Frontal cortex (tissue), 4 donors: Measurements from ENCODE around the gene USP25. TPM values are rescaled to one million over a fixed set of nuclear protein-coding genes. Genes with fewer than 3 reads are reported as not detected.

Experiments
- DNase-seq, 2 donors: peaks; one replicate each; pipeline ENCODE4 v3.0.0; 2012; ENCODE audit warnings: low spot score in 2 of 2
- FAIRE-seq: peaks from 2 replicates; lab custom pipeline; 2012; peaks lifted over from hg19 to GRCh38; lab: Jason Lieb, UNC
- total RNA-seq: library from RNA; depleted of rRNA; stranded (reverse); fragments of >200 nt; gene quantifications from one replicate; pipeline ENCODE4 v1.2.3, GENCODE V29; 2014
- donor health status: control.
- donor health status: control.
- donor health status: control.

The USP25 gene
- 94.2 TPM for total RNA-seq

- FAIRE-seq (no peak), DNase-seq (peak; percentile 97 to 99)
Observed at GRCh38 chr21:15729674-15730483, at the start of gene USP25. TSS of gene USP25 (plus strand) at chr21:15729982. CDS start at chr21:15730394, 412 bp downstream.

DNA sequence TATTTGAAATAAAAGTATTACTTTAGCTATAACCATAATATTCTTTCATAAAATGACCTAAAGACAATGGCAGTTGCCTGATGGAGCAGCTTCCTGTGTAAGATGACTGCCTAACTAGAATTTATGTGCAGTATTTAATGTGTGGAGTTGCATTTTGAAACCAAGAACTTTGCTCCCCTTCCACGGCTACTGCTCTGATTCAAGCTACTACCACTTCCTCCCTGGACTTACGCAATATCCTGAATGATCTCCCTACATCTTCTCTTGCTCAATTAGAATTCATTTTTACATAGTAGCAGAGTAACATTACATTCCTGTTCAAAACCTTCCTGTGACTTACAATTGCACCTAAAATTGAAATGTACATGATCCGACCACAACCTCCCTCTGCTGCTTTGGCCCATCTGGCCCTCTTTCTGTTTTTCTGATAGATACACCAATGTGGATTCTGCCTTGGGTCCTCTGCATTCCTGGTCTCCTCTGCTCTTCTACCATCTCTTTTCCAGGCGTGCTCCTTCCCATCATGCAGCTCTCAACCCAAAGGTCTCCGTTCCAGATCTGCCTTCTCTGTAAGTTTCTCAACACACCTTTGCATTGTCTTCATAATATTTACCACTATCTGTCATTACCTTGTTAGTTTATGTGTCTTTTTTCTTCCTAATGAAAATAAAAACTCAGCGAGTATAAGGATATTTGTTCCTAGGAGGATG, 47.4 kb upstream of the USP25 start:
- DNase-seq (no peak), FAIRE-seq (no peak)

- DNase-seq (no peak), FAIRE-seq (no peak)
Observed at GRCh38 chr21:15682977-15683376, 46.8 kb upstream of the USP25 start.

DNA sequence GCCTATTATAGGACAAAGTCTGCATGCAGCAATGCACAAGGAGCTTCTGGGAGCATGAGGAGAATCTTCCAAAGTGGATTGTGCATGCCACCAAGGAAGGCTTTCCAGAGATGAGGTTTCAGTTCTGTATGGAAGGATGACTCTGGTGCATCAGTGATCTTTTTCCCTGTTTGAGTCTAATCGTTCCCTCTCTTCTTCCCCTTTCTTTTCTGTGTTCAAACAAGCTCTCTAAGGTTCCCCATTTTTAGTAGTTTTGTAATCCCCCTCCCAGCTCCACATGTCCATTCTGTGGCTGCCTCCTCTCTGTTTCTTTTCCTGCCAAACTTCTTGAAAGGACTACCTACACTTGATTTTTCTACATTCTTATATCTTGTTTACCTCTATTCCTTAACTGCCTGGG, 43.3 kb upstream of the USP25 start:
- DNase-seq: no peak
- FAIRE-seq: no peak

DNA sequence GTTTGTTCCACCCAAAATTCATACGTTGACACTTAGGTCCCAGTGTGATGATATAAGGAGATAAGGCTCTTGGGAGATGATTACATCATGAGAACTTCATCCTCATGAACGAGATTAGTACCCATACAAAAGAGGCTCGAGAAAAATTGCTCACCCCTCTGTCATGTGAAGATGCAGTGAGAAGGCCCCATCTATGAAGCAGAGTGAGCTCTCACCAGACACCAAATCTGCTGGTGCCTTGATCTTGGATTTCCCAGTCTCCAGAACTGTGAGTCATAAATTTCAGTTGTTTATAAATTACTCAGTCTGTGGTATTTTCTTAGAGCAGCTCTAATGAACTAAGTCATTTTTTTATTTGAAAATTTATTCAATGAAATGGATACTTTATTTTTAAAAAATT, 42.6 kb upstream of the USP25 start:
- FAIRE-seq (no peak), DNase-seq (no peak)

- DNase-seq (no peak), FAIRE-seq (no peak)
Observed at GRCh38 chr21:15688016-15688415, 41.8 kb upstream of the USP25 start.

GRCh38 chr21:15688809-15689208, 41.0 kb upstream of the USP25 start:
- DNase-seq (no peak), FAIRE-seq (no peak)

DNA sequence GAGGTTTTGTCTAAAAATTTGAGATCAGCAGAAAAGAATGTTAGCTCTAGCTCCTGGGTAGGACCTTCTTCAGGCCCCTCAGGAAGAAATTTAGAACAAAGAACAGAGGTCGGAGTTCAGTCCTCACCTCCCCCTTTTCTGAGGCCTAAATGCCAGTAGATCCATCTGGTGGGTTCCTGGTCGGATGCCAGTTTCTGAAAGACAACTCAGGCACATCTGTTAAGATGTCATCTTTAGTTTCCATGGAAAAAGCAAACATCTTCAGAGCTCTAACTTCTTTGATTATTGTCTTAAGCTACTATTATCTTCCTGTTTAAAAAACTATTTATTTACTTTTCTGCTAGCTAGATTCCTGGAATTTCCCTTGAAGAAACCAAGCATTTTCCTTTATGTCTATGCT, 37.1 kb upstream of the USP25 start:
- FAIRE-seq: no peak
- no peak for DNase-seq

GRCh38 chr21:15695241-15695640, 34.5 kb upstream of the USP25 start:
- FAIRE-seq (no peak), DNase-seq (no peak)

GRCh38 chr21:15701830-15702229, 28.0 kb upstream of the USP25 start:
- FAIRE-seq (no peak), DNase-seq (no peak)

- FAIRE-seq (no peak), DNase-seq (no peak)
Observed at GRCh38 chr21:15703932-15704331, 25.9 kb upstream of the USP25 start.

- DNase-seq (no peak), FAIRE-seq (no peak)
Observed at GRCh38 chr21:15706696-15707095, 23.1 kb upstream of the USP25 start.

DNA sequence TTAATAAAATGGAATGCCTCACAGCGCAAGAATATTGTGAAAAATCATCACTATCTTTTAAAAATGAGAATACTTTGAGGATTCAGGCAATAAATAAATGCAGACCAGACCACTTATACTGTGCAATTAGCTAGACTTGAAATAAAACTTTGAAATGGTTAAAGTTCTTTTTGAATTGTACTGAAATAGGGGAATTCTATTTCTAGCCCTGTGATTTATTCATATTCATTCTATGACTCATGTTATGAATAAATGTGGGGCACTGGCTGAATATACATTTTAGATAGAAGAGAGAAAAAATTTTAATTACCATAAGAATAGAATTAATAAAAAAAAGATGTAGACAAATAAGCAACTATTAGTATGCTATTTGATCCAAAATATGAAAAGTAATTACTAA, 16.4 kb upstream of the USP25 start:
- FAIRE-seq: no peak
- DNase-seq: no peak

- FAIRE-seq: no peak
- no peak for DNase-seq
Observed at GRCh38 chr21:15718711-15719110, 11.1 kb upstream of the USP25 start.

DNA sequence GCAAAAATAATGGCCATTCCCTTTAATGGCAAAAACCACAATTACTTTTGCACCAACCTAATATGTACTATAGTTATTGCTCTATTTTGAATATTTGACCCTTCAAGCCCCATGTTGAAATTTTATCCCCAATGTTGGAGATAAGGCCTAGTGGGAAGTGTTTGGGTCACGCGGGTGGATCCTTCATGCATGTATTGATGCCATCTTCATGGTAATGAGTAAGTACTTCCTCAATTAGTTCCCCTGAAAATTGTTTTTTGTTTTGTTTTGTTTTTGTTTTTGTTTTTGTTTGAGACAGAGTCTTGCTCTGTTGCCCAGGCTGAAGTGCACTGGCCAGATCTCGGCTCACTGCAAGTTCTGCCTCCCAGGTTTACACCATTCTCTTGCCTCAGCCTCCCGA, 9.8 kb upstream of the USP25 start:
- DNase-seq (no peak), FAIRE-seq (no peak)

- no peak for FAIRE-seq
- DNase-seq: no peak
Observed at GRCh38 chr21:15722591-15723324, 7.0 kb upstream of the USP25 start.

GRCh38 chr21:15725949-15726348, 3.8 kb upstream of the USP25 start:
- FAIRE-seq: no peak

GRCh38 chr21:15728046-15728445, 1.7 kb upstream of the USP25 start:
- FAIRE-seq (no peak), DNase-seq (no peak)

More at GRCh38 chr21:15725949-15726348, 3.8 kb upstream of the USP25 start:
- DNase-seq: no peak

DNA sequence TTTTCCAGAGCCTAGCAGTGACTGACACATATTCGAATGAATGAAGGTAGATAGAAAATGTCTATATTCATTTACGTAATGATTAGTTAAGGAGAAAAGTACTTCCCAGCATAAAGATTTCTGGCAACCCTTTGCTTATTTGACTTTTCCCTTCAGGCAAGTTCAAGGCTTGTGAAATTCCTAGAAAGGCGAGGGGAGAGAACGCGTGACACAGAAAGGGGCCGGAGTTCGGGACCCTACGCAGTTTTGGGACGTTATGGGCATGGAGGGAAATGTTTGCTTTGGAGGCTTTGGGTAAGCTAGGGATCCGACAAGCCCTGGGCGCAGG, 472 bp upstream of the USP25 start:
- DNase-seq (no peak), FAIRE-seq (no peak)

DNA sequence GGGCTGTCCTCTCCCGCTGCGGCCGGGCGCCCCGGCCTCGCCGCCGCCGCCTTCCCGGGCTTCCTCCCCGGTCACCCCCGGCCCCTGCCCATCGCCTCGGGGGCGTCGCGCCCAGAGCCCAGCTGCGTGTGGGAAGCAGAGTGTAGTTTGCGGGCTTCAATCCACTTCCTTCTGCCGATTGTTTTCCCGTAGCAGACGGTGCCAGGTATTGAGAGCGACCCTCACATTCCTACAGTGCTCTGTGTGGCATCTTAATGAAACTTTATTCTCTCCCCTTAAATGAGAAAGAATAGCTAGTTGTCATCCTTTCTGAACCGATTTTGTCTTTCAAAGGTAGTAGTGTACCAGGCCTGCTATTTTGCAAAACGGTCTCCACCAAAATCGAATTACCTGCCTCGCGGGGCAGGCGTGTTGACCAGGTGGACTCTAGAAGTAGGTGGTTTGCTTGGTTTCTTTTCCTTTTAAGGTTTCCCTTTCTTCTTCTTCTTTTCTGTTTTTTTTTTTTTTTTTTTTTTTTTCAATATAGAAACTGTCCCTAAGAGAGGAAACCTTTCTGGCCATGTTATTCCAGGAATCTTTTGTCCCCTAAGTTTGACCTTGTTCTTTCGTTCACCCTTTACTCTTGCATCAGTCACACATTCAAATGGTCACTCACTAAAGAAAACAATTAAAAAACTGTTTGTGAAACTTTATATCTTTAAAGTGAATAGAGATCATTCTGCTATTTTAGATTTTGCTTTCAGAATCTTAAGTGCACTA, 881 bp downstream of the USP25 start:
- no peak for FAIRE-seq
- no peak for DNase-seq
